GM12878 (cell line): ENCODE measurements around the gene NPAS1. TPM values are rescaled to one million over a fixed set of nuclear protein-coding genes. Genes with fewer than 3 reads are reported as not detected.

Experiments used
- ATAC-seq: fragments of 200-7000 bp; cut with Tn5 transposase; 3 replicates; pipeline ENCODE4 v1.9.1; 2020; ENCODE audit warnings: mild to moderate bottlenecking, moderate library complexity
- BruUV-seq: library from RNA; stranded (reverse); fragments of 400-500 nt; replicated peaks from 2 replicates; lab custom pipeline; 2021; lab: Mats Ljungman, UMichigan
- CTCF ChIA-PET: fragments of 300-600 bp; sonication (Branson Sonifier 250); formaldehyde crosslinking; extraction: SDS; loops from one replicate; lab custom pipeline; 2021; ENCODE audit warnings: inconsistent platforms; lab: Yijun Ruan, JAX
- POLR2A ChIA-PET: fragments of 350-600 bp; formaldehyde crosslinking; extraction: SDS; loops from one replicate; lab custom pipeline; 2021; ENCODE audit warnings: inconsistent platforms; lab: Charles Lee
- RAD21 ChIA-PET: fragments of 300-600 bp; sonication (Branson Sonifier 250); formaldehyde crosslinking; loops from one replicate; lab custom pipeline; 2023; ENCODE audit warnings: antibody characterized with exemption; ENCODE audit not compliant: unreplicated experiment; lab: Charles Lee
- SMC1A ChIA-PET: fragments of 300-600 bp; sonication (Branson Sonifier 250); formaldehyde crosslinking; loops from one replicate; lab custom pipeline; 2023; ENCODE audit not compliant: unreplicated experiment, uncharacterized antibody; lab: Charles Lee
- DNase-seq: peaks from one replicate; pipeline ENCODE4 v3.0.0-alpha.2; 2011; ENCODE audit warnings: low read depth, low spot score
- FAIRE-seq: peaks from 3 replicates; lab custom pipeline; 2011; peaks lifted over from hg19 to GRCh38; lab: Jason Lieb, UNC
- H2AFZ ChIP-seq: 2 replicates; pipeline ENCODE4 v1.6.0; 2011; ENCODE audit warnings: low read depth, low read length, control low read depth; ENCODE audit not compliant: control insufficient read depth
- H3K27ac ChIP-seq: 2 replicates; pipeline ENCODE4 v1.5.1; 2011; ENCODE audit warnings: control low read depth; ENCODE audit not compliant: control insufficient read depth, insufficient read depth
- H3K27me3 ChIP-seq, 2 experiments: replicated peaks in 1 of 2; 2 replicates each; pipeline versions ENCODE4 v1.6.0 to v1.6.1; 2011; ENCODE audit warnings: low read length in 1 of 2; ENCODE audit not compliant: control insufficient read depth in 2 of 2, insufficient read depth in 2 of 2
- H3K36me3 ChIP-seq, 2 experiments: 2 replicates each; pipeline ENCODE4 v1.5.1; 2011; ENCODE audit warnings: low read length in 1 of 2; ENCODE audit not compliant: control insufficient read depth in 2 of 2, insufficient read depth in 2 of 2
- H3K4me1 ChIP-seq: 2 replicates; pipeline ENCODE4 v1.6.1; 2011; ENCODE audit warnings: mild to moderate bottlenecking, low read length, moderate library complexity, mixed read lengths; ENCODE audit not compliant: control insufficient read depth, insufficient read depth
- H3K4me2 ChIP-seq: 2 replicates; pipeline ENCODE4 v1.6.0; 2011; ENCODE audit warnings: control low read depth; ENCODE audit not compliant: control insufficient read depth, insufficient read depth
- H3K4me3 ChIP-seq: fragments of 200-600 bp; sonication (generic); 2 replicates; pipeline ENCODE4 v1.5.1; 2016
- H3K79me2 ChIP-seq: 2 replicates; pipeline ENCODE4 v1.6.0; 2011; ENCODE audit warnings: low read length; ENCODE audit not compliant: control insufficient read depth, insufficient read depth
- H3K9ac ChIP-seq: 2 replicates; pipeline ENCODE4 v1.8.0; 2011; ENCODE audit warnings: low read length, control low read depth, mixed read lengths; ENCODE audit not compliant: control insufficient read depth, insufficient read depth
- H3K9me3 ChIP-seq: replicated peaks from 3 replicates; pipeline ENCODE4 v1.5.1; 2011; ENCODE audit warnings: mild to moderate bottlenecking, low read length; ENCODE audit not compliant: control insufficient read depth, insufficient read depth
- H4K20me1 ChIP-seq: 2 replicates; pipeline ENCODE4 v1.6.0; 2011; ENCODE audit not compliant: control insufficient read depth, insufficient read depth
- EP300 ChIP-seq, 2 experiments: fragments of 150-350 bp in 1 of 2; IDR thresholded peaks; 2 replicates each; pipeline ENCODE4 v1.6.1; 2011 to 2012; ENCODE audit warnings: low read depth in 2 of 2, low read length in 2 of 2, borderline replicate concordance in 1 of 2, improper control_type of control experiment in 1 of 2, inconsistent platforms in 1 of 2; ENCODE audit not compliant: control insufficient read depth in 1 of 2
- EZH2 ChIP-seq: IDR thresholded peaks from 2 replicates; pipeline ENCODE4 v1.6.1; 2012; ENCODE audit warnings: low read depth, mild to moderate bottlenecking, control low read depth, inconsistent platforms, low read length, borderline replicate concordance; ENCODE audit not compliant: control insufficient read depth
- KDM1A ChIP-seq: fragments of 200-600 bp; sonication (generic); IDR thresholded peaks from 2 replicates; pipeline ENCODE4 v1.6.1; 2016; ENCODE audit warnings: borderline replicate concordance
- NFYB ChIP-seq: IDR thresholded peaks from 2 replicates; pipeline ENCODE4 v1.6.1; 2011; ENCODE audit warnings: low read depth, mild to moderate bottlenecking, low read length, improper control_type of control experiment, moderate library complexity; ENCODE audit not compliant: insufficient read depth
- SMAD1 ChIP-seq: fragments of 450-650 bp; IDR thresholded peaks from 2 replicates; pipeline ENCODE4 v1.6.1; 2018; ENCODE audit warnings: mild to moderate bottlenecking, low read depth; ENCODE audit not compliant: partially characterized antibody
- TCF7 ChIP-seq: IDR thresholded peaks from 2 replicates; pipeline ENCODE4 v1.6.1; 2014; ENCODE audit warnings: antibody characterized with exemption, borderline replicate concordance
- whole genome bisulfite sequencing: methylation state at CpG from one replicate; pipeline ENCODE4 v1.1.6; 2016; ENCODE audit warnings: low lambda C conversion rate; ENCODE audit not compliant: insufficient replicate concordance, insufficient coverage; ENCODE audit errors: missing lambda C conversion rate; 5-methylcytosine and 5-hydroxymethylcytosine counted together
- in situ Hi-C: fragments of 300-500 bp; cut with MboI; formaldehyde crosslinking; loops from 9 replicates; pipeline ENCODE4 v1.14.3; 2018; ENCODE audit warnings: mixed read lengths
- intact Hi-C: fragments of 100-400 bp; cut with micrococcal nuclease; formaldehyde crosslinking; loops from one replicate; pipeline ENCODE4 v1.14.2; 2022; ENCODE audit not compliant: unreplicated experiment
- polyA plus RNA-seq, 11 experiments: library from polyadenylated mRNA; depleted of rRNA in 4 of 11; unstranded in 6 of 11; stranded (reverse) in 5 of 11; fragments of >200 nt; fragmentation: Nextera tagmentation in 4 of 11; fragmentation: Illumina TruSeq in 1 of 11; extraction: Ambion mirVana in 4 of 11; extraction: Trizol in 1 of 11; gene quantifications; 1 replicate in 1 of 11; 2 replicates in 10 of 11; pipeline versions ENCODE4 v1.2.1 to v1.2.3, GENCODE V29; 2011 to 2016; ENCODE audit warnings: inconsistent platforms in 2 of 11, missing spikeins in 2 of 11, low read depth in 1 of 11
- total RNA-seq, 4 experiments: library from RNA; depleted of rRNA in 3 of 4; stranded (reverse); fragments of >200 nt in 3 of 4; fragmentation: Illumina TruSeq in 1 of 4; extraction: Trizol in 1 of 4; gene quantifications; 2 replicates each; pipeline versions ENCODE4 v1.2.1 to v1.2.3, GENCODE V29; 2013 to 2021
- TF ChIP-seq, protein P1 (sequence below): fragments of 450-650 bp; IDR thresholded peaks from 2 replicates; pipeline ENCODE4 v1.6.1; 2017; ENCODE audit warnings: mild to moderate bottlenecking, moderate library complexity
- TF ChIP-seq, protein P2 (sequence below): fragments of 450-650 bp; IDR thresholded peaks from 2 replicates; pipeline ENCODE4 v1.6.1; 2017; ENCODE audit warnings: mild to moderate bottlenecking, moderate library complexity
- TF ChIP-seq, protein P3 (sequence below): fragments of 450-650 bp; IDR thresholded peaks from 2 replicates; pipeline ENCODE4 v1.6.1; 2018; ENCODE audit warnings: borderline replicate concordance, mild to moderate bottlenecking; ENCODE audit not compliant: partially characterized antibody

NPAS1 gene
- total and polyA plus RNA-seq, 10 of the 15 experiments (the other 5 are each of a cell fraction or from before 2014, with no cell fraction given): 0.14 to 0.72 (median 0.28) TPM; not detected in 3

DNA sequence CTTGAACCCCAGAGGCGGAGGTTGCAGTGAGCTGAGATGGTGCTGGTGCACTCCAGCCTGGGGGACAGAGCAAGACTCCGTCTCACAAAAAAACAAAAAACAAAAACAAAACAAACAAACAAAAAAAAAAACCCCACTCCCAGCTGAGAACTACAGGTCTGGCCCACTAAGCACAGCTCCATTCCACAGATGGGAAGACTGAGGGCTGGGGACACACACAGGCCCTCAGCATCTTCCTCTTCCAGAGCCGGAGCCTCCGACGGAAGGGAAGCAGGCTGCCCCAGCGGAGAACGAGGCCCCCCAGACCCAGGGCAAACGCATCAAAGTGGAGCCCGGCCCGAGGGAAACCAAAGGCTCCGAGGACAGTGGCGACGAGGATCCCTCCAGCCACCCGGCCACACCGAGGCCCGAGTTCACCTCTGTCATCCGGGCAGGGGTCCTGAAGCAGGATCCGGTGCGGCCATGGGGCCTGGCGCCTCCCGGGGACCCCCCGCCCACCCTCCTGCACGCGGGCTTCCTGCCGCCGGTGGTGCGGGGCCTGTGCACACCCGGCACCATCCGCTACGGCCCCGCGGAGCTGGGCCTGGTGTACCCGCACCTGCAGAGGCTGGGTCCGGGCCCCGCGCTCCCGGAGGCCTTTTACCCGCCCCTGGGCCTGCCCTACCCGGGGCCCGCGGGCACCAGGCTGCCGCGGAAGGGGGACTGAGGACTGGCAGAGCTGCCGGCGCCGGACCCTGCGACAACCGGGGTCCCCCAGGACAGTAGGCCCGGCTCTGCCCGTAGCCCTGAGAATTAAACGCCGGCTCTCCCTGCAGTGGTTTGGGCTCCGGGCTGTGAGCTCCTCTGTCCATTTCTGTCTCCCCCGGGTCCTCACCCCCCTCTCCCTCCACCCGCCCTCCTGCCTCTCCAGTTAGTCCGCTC is 25.6 kb downstream of the NPAS1 start:
- CTCF ChIA-PET: interaction anchor here (1.2 to 2.1 kb wide), 2 partner anchors 10 to 32 kb away, joined by 3 to 14 read pairs; no protein-coding TSS in a partner anchor
- no peak overlapping the region for H3K4me3 ChIP-seq
- H3K27ac ChIP-seq: no peak overlapping the region
- WGBS: 97% methylated on average over 31 of the region's 56 CpGs
- no peak for DNase-seq
- no peak overlapping the region for H3K9ac ChIP-seq
- H3K9me3 ChIP-seq: no peaks in the 10 kb centered on the region
- ATAC-seq: no peak
- in situ Hi-C loops: no loop called here
- intact Hi-C loops: no loop called here
- no peaks in the 10 kb centered on the region for H4K20me1 ChIP-seq
- 0 out of 2 replicates have a peak, but pooled peaks cover 5% of the 10 kb centered on the region for H3K4me1 ChIP-seq
- RAD21 ChIA-PET: interaction anchor here (0.9 kb wide), 1 partner anchor 93 kb away, joined by 3 read pairs; no protein-coding TSS in a partner anchor
- H3K79me2 ChIP-seq: peaks cover 2% of the 10 kb centered on the region
- no peak for FAIRE-seq
- no peaks in the 10 kb centered on the region for H3K36me3 ChIP-seq
- POLR2A ChIA-PET: no interaction called here
- SMC1A ChIA-PET: interaction anchor here (0.5 kb wide), 1 partner anchor 32 kb away, joined by 3 read pairs; no protein-coding TSS in a partner anchor
- H3K27me3 ChIP-seq: no peaks in the 10 kb centered on the region
- H2AFZ ChIP-seq: no peak overlapping the region
- H3K4me2 ChIP-seq: no peak overlapping the region
- BruUV-seq: no TSS peak
- TF ChIP-seq NFYB: no peak
- TF ChIP-seq, protein P1, sequence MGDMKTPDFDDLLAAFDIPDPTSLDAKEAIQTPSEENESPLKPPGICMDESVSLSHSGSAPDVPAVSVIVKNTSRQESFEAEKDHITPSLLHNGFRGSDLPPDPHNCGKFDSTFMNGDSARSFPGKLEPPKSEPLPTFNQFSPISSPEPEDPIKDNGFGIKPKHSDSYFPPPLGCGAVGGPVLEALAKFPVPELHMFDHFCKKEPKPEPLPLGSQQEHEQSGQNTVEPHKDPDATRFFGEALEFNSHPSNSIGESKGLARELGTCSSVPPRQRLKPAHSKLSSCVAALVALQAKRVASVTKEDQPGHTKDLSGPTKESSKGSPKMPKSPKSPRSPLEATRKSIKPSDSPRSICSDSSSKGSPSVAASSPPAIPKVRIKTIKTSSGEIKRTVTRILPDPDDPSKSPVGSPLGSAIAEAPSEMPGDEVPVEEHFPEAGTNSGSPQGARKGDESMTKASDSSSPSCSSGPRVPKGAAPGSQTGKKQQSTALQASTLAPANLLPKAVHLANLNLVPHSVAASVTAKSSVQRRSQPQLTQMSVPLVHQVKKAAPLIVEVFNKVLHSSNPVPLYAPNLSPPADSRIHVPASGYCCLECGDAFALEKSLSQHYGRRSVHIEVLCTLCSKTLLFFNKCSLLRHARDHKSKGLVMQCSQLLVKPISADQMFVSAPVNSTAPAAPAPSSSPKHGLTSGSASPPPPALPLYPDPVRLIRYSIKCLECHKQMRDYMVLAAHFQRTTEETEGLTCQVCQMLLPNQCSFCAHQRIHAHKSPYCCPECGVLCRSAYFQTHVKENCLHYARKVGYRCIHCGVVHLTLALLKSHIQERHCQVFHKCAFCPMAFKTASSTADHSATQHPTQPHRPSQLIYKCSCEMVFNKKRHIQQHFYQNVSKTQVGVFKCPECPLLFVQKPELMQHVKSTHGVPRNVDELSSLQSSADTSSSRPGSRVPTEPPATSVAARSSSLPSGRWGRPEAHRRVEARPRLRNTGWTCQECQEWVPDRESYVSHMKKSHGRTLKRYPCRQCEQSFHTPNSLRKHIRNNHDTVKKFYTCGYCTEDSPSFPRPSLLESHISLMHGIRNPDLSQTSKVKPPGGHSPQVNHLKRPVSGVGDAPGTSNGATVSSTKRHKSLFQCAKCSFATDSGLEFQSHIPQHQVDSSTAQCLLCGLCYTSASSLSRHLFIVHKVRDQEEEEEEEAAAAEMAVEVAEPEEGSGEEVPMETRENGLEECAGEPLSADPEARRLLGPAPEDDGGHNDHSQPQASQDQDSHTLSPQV: no peak
- TF ChIP-seq SMAD1: no peak
- no peak for TF ChIP-seq EZH2
- TF ChIP-seq, protein P2, sequence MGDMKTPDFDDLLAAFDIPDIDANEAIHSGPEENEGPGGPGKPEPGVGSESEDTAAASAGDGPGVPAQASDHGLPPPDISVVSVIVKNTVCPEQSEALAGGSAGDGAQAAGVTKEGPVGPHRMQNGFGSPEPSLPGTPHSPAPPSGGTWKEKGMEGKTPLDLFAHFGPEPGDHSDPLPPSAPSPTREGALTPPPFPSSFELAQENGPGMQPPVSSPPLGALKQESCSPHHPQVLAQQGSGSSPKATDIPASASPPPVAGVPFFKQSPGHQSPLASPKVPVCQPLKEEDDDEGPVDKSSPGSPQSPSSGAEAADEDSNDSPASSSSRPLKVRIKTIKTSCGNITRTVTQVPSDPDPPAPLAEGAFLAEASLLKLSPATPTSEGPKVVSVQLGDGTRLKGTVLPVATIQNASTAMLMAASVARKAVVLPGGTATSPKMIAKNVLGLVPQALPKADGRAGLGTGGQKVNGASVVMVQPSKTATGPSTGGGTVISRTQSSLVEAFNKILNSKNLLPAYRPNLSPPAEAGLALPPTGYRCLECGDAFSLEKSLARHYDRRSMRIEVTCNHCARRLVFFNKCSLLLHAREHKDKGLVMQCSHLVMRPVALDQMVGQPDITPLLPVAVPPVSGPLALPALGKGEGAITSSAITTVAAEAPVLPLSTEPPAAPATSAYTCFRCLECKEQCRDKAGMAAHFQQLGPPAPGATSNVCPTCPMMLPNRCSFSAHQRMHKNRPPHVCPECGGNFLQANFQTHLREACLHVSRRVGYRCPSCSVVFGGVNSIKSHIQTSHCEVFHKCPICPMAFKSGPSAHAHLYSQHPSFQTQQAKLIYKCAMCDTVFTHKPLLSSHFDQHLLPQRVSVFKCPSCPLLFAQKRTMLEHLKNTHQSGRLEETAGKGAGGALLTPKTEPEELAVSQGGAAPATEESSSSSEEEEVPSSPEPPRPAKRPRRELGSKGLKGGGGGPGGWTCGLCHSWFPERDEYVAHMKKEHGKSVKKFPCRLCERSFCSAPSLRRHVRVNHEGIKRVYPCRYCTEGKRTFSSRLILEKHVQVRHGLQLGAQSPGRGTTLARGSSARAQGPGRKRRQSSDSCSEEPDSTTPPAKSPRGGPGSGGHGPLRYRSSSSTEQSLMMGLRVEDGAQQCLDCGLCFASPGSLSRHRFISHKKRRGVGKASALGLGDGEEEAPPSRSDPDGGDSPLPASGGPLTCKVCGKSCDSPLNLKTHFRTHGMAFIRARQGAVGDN: no peak
- TF ChIP-seq EP300 (IDR thresholded peaks at IDR 0.05; ENCODE audit: borderline replicate concordance in 1 of 2, control insufficient read depth in 1 of 2, low read depth in 2 of 2, low read length in 2 of 2): no peak
- TF ChIP-seq, protein P3, sequence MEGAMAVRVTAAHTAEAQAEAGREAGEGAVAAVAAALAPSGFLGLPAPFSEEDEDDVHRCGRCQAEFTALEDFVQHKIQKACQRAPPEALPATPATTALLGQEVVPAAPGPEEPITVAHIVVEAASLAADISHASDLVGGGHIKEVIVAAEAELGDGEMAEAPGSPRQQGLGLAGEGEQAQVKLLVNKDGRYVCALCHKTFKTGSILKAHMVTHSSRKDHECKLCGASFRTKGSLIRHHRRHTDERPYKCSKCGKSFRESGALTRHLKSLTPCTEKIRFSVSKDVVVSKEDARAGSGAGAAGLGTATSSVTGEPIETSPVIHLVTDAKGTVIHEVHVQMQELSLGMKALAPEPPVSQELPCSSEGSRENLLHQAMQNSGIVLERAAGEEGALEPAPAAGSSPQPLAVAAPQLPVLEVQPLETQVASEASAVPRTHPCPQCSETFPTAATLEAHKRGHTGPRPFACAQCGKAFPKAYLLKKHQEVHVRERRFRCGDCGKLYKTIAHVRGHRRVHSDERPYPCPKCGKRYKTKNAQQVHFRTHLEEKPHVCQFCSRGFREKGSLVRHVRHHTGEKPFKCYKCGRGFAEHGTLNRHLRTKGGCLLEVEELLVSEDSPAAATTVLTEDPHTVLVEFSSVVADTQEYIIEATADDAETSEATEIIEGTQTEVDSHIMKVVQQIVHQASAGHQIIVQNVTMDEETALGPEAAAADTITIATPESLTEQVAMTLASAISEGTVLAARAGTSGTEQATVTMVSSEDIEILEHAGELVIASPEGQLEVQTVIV: no peak
- no peak for TF ChIP-seq KDM1A
- TF ChIP-seq TCF7: no peak
